ENCODE measurements around the gene BLOC1S3.
A peak's percentile ranks its signal among the peaks of the same experiment; 100 is the strongest.

BLOC1S3 gene, protein sequence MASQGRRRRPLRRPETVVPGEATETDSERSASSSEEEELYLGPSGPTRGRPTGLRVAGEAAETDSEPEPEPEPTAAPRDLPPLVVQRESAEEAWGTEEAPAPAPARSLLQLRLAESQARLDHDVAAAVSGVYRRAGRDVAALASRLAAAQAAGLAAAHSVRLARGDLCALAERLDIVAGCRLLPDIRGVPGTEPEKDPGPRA

DNA sequence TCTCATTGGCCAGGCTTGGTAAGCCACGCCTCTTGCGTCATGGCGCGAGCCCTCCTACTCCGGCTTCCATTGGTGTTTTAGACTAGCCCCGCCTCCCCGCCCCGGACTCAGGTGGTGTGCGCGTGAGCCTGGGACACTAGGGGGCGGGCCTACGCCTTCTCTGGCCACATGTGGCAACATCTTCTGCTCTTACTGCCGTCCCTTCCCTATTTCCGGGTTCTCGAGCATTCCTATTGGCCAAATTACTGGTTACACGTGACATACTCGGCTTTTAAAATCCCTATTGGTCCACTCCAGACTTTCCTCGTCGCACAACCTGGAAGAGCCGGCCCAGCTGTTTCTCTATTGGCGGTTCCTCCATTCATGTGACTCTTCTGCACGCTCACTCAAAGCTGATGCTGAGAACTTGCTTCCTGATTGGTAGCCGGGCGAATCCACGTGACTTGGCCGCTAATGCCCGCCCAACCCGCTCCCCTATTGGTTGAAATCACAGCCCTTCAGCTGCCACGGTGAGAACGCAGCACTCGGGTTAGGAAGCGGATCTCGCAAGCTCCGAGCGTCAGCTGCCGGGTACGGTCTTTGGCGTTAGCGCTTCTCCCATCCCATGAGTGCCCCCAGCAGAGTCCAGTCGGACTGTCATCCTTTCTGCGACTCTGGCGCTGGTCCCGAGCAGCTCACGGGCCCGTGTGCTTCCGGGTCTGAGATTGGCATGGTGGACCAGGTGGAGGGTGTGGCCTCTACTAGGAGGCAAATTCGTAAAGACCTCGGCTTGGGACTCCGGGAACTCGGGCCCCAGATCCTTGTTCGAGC is at the start of gene BLOC1S3:
Gene BLOC1S3, plus strand, starts transcription at position 523 of the 810 bp plus-strand sequence. CDS start 513 bp downstream, outside the sequence.
- peak; percentile 100 for DNase-seq (ENCODE audit: low read depth)

DNA sequence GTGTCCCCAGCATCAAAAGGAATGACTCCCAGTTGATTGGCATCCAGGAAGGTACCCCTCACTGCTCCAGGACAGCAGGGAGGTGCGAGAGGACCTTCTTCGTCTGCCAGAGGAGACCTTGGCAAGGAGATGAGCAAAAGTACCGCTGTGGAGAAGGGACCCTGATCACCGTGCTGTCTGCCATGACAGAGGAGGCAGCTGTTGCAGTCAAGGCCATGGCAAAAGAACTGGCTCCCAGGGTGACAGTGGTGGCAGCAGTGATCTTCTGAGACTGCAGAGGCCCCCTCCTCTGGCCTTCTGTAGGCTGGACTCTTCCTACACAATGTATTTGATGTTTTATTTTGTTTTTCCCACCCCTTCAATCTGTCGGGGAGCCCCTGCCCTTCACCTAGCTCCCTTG is 49.8 kb upstream of the BLOC1S3 start:
- DNase-seq (ENCODE audit: low read depth), result no peak

DNA sequence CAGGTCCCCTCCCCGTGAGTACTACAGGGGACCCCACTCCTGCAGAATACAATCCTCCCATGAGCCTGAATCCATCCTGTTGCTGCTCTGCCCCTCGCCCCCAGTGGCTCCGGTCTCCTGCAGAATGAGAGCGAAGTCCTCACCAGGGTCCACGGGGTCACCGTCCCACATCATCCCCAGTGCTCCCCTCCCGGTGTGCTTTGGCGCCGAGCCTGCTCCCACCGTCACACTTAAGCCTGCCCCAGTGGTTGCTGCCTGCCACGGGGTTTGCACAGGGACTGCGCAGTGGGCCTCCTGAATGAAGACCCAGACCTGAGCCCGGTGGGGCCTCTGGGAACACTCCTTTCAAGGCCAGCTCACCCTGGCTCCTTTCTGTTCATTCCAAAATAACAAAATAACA is 48.3 kb upstream of the BLOC1S3 start:
- no peak for DNase-seq (ENCODE audit: low read depth)

DNA sequence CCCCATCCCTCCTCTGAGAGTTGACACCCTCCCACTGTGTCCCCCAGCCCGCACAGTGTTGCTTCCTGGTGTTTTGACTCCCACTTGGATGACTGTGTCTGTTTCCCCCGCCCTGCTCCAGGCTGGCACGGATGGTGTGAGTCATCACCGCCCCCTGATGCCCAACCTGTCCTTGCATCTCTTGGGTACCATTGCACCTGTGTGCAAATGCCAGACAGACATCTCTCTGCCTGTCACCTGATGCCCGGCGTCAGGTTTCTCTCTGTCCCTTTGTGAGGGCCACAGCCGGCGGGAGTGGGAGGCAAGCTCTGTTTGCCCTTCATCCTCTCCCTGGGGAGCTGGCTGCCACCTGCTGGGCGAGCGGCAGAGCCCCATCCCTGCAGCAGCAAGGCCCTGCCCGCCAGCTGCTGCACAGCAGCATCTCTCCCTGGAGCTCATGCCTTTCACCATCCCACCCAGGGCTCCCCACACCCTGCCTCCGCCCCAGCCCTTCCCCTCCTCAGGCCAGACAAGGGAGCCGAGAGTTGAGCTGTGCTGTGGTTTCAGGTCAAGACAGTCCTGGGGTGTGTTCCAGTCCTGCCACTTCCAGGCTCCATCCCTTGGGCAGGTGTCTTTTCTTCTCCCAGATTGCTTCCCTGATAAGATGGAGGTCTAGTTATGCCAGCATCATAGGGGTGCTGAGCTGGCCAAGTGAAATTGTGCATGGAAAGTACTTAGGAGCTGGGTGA is 47.5 kb upstream of the BLOC1S3 start:
- no peak for DNase-seq (ENCODE audit: low read depth)

DNA sequence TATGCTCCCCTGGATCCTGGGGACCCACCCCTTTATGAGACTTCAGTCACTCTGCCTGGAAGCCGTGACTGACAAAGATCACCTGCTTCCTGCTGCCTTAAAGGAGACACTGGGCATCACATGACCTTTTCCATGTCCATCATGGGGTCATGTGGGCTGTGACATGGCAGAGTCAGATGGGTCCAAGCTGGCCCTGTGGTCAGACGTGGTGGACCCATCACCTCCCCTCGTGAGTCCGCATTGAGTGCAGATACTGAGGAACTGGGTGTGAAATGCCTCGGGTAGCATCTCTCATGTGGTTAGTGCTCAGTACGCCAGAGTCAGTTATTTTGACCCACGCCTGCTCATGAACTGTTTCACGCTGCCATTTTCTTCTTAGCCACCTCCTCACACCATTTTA is 44.9 kb upstream of the BLOC1S3 start:
- no peak for DNase-seq (ENCODE audit: low read depth)

DNA sequence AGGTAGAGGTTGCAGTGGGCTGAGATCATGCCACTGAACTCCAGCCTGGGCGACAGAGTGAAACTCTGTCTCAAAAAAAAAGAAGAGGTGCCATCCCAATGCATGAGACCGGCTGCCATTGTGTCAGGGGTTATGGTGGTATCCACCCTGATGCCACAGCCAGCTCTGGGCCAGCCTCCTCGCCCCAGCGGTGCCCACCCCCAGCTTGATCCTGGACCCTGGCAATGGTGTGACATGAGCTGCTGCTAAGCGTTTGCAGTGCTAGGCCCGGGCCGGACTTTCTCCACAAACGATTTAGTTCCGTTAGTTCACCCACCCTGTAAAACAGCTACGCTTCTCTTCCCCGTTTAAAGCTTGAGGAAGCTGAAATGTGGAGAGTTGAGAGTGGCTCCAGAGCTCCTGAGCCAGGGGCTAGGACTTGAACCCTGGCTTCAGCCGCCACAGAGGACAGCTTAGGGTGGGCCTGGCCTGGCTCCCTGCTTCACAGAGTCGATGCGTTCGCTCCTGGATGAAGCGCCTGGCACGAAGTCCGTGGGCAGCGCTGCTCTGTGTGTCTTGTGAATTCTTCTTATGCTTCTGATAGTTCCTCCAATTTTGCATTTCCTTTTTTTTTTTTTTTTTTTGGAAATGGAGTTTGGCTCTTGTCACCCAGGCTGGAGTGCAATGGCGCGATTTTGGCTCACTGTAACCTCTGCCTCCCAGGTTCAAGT is 43.3 kb upstream of the BLOC1S3 start:
- no peak for DNase-seq (ENCODE audit: low read depth)

DNA sequence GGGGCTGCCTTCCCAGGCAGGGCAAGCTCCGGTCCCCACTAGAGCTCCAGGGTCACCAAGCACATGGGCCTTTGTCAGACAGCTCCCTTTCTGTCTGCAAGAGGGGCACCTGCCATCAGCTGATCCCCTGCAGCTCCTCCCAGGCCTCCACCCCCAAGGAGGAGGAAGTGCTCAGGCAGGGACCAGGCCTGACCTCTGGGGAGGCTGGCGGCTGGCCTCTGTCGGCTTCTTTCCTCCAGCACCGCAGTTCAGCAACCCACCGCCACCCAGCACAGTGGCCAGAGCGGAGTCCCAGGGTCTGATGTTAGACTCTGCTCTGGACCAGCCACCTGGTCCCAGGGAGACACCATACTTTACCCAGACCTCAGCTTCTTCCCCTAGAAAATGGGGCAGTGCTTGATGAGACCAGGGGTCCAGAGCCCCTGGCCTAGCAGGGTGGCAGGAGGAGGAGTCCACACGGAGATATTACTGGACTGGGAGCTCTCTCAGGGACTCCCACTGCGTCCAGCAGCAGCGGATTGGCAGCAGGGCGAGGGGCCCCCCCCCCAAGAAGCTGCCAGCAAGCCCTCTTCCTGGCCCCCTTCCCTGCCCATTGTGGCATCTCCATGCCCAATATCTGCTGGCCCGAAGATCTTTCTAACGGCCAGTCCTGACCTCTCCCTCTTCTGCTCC is 41.9 kb upstream of the BLOC1S3 start:
- DNase-seq (ENCODE audit: low read depth), result no peak

DNA sequence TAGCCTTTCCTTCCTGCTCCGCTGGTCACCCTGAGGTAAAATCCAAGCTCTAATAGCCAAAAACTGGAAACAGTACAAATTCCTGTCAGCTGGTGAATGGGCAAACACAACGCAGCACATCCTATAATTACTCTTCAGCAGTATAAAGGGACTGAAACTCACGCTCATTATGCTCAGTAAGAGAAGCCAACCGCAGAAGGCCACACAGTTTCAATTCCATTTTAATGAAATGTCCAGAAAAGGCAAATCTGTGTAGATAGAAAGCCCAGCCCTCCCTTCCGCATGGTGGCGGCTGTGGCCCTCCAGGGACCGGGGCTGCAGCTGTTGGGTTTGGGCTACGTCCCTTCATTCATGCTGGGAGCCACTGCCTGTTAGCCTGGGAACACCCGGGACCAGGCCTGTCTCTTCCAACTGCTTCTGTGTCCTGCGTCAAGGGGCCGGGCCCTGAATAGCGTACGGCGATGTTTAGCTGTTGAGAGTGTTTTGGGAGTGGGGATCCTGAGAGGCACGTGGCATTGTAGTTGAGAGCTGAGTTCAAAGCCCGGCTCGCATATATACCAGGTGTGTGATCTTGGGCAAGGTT is 41.3 kb upstream of the BLOC1S3 start:
- no peak for DNase-seq (ENCODE audit: low read depth)

DNA sequence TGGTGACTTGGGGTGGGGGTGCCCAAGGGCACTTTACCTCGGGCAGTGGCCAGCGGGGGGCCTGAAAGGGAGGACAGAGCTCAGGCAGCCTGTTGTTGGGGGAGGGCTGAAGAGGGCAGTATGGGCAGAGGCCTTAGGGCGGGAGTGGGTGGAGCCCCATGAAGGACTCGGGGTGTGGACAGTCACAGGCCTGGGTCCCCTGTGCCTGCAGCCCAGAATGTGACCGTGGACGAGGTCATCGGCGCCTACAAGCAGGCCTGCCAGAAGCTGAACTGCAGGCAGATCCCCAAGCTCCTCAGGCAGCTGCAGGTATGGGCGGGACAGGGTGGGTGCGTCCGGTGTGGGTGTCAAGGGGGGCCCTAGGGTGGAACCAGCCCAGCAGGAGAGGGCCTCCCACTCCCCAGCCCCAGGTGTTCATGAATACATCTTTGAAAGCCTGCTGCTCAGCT is 40.3 kb upstream of the BLOC1S3 start:
- no peak for DNase-seq (ENCODE audit: low read depth)

DNA sequence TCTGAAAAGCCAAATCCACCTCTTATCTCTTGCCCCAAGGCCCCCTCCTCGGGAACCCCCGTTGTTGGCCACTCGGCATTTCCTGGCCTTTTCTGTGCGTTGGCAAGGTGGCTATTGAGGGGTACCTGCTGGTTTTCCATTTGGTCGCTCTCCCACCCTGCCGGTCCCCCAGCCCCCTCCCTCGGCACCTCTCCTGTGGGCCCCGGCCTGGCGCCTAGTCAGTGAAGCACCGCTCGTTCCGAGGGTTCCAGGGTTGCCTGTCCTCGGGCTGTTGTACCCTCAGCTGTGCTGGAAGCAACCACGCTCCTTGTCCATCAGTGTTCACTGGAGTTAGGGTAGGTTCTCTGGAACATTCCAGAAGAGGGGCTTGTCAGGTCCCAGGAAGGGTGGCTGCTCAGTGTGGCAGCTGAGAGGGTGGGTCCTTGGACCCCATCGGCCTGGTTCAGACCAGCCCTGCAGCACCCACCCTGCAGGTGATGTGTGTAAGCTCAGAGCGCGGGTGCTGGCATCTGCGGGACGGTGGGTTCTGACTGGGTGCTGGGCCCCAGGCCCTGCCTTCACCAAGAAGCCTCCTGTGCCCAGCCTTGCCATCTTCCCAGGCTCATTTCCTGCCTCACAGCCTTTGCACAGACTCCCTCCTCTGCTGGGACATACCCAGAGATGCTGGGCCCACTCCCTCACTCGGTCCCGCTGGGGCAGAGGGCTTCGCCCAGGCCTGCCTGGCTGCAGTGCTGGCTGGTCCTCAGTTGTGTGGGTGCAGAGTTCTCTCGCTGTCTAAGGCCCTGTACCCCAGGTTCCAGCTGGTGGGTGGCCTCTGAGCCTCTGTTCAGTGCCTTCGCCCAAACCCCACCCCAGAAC is 39.1 kb upstream of the BLOC1S3 start:
- no peak for DNase-seq (ENCODE audit: low read depth)

DNA sequence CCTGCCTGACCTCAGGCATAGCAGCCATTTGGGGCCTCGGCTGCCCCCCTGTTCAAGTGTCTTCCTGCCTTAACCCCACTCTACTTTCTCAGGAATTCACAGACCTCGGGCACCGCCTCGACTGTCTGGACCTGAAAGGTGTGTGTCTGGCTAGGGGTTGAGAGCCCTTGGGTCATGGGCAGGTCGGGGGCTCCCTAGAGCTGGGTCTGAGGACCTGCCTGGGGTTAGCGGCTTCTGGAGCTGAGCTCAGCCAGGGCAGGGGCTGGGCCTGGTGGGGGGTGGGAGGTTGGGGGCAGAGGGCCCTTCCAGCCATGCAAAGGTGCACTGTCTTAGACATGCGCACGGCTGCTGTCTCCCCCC is 38.5 kb upstream of the BLOC1S3 start:
- no peak for DNase-seq (ENCODE audit: low read depth)

DNA sequence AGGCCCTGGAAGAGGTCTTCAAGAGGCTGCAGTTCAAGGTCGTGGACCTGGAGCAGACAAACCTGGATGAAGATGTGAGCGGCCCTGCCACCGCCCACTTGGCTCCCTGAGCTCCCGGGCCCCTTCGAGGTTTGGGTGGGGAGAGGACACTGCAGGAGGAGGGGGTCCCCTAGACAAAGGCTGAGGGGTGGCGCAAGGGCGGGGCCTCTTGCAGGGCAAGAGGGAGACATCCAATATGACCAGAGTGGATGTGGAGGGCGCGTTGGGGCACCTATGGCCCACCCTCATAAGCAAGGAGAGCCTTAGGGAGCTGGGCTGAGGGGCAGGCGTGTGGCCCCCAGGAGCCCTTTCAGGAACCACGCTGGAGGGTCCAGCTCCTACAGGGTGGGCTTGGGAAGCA is 38.1 kb upstream of the BLOC1S3 start:
- no peak for DNase-seq (ENCODE audit: low read depth)

DNA sequence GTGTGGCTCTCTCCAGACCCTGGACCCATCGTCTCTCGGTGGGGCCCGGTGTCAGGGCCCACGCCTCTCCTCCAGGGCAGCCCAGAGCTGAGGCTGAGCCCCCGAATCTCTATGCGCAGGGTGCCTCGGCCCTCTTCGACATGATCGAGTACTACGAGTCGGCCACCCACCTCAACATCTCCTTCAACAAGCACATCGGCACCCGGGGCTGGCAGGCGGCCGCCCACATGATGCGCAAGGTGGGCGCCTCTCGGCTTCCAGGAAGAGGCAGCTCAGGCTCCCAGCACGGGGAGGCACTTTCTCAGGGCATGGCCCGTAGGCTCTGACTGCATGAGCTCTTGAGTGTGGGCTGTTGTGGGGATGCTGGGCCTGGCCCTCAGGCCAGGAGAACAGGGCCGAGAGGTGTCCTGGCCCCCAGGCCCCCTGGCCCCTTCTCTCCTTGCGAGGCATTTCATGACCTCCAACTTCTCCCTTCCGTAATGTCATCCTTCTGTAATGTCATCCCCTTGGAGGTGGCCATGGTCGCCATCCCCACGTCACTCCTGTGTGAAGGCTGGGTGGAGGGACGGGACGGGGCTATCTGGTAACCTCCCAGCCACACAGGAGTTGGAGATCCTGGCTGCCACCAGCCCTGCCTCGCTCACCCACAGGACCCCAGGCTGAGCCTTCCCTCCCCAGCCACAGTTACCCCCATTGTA is 37.2 kb upstream of the BLOC1S3 start:
- DNase-seq (ENCODE audit: low read depth), result no peak

DNA sequence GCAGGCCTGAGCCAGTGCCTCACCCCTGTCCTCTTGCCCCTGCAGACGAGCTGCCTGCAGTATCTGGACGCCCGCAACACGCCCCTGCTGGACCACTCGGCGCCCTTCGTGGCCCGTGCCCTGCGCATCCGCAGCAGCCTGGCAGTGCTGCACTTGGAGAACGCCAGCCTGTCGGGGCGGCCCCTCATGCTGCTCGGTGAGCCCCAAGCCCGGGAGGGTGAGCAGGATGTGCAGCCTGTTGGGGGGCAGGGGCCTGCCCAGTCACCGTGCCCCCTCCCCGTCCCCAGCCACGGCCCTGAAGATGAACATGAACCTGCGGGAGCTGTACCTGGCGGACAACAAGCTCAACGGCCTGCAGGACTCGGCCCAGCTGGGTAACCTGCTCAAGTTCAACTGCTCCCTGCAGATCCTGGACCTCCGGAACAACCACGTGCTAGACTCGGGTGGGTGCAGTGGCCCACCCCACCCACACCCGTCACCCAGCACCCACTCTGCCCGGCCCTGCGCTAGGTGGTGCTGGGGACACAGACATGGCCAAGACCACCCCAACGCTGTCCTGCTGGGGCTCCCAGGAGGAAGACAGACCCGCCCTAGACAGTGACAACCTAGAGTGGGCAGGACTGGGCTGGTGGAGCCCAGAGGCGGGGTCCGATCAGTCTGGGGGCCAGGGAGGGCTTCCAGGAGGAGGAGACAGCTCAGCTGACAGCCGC is 36.4 kb upstream of the BLOC1S3 start:
- no peak for DNase-seq (ENCODE audit: low read depth)

DNA sequence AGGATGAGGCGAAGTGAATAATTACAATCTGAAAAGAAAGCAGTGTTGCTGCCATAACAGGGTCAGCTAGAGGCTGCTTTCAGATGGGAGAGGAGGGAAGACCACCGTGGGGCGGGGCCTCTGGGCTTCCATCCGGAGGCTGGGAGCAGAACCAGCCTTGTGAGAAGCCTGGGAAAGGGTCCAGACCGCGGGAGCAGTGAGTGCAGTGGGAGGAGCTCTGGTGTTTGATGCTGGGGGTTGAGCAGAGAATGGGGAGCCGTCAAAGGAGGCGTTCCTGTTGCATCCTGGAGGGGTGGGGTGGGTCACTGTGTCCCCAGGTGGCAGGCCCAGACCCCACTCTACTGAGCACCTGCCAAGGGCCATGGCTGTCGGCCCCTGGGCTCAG is 35.9 kb upstream of the BLOC1S3 start:
- no peak for DNase-seq (ENCODE audit: low read depth)

DNA sequence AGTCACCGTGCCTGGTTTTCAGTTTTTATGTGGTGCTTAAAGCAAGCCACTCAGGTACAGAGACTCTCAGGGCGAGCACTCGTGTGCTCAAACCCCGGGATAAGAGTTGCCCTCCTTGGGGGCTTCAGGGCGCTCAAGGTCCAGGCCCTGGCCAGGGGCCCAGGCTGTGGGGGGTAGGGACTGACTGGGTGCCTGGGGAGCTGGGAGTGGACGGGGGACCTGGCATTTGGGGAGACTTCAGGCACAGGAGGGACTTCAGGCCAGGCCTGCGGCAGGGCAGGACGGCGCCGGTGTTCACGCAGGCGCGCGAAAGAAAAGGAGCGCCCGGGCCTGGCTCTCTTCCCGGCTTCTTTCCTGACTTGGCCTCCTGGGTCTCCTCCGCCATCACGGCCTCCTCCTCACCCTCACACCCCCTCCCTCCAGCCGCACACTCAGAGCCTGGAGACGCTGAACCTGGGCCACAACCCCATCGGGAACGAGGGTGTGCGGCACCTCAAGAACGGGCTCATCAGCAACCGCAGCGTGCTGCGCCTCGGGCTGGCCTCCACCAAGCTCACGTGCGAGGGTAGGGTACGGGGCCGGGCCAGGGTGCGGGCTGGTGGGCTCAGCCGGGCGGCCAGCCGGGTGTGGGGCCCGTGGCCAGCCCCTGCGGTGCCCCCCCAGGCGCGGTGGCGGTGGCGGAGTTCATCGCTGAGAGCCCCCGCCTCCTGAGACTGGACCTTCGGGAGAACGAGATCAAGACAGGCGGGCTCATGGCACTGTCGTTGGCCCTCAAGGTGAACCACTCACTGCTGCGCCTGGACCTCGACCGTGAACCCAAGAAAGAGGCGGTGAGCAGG is 33.9 kb upstream of the BLOC1S3 start:
- no peak for DNase-seq (ENCODE audit: low read depth)

DNA sequence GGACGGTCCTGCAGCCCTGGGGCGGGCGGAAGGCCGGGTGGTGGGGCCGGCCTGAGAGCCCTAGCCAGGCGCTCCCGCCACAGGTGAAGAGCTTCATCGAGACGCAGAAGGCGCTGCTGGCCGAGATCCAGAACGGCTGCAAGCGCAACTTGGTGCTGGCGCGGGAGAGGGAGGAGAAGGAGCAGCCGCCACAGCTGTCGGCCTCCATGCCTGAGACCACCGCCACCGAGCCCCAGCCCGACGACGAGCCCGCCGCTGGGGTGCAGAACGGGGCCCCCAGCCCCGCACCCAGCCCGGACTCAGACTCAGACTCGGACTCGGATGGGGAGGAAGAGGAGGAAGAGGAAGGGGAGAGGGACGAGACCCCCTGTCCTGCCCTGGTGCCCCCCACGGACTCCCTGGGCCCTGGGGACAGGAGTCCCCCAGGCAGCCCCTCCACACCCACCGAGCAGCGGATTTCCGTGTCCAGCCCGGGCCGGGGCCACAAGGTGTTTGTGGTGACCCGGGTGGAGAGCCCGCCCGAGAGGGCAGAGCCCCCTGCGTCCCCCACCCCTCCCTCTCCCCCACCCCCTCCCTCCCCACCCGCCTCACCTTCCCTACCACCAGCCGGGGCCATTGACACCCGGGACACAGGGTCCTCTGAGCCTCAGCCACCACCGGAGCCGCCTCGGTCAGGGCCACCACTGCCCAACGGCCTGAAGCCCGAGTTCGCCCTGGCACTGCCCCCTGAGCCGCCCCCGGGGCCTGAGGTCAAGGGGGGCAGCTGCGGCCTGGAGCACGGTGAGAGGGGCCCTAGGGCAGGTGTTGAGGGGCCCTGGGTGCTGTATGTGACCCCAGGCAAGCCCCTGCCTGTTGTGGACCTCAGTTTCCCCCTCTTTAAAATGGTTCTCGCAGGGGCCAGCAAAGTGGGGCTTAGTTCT is 33.1 kb upstream of the BLOC1S3 start:
- DNase-seq (ENCODE audit: low read depth), result no peak
